GM12864 (cell line): ENCODE data around the gene PLA1A.
A peak's percentile ranks its signal among the peaks of the same experiment; 100 is the strongest.

Experiments
- DNase-seq: peaks from one replicate; pipeline ENCODE4 v3.0.0-alpha.2; 2011; ENCODE audit warnings: low read depth
- H3K4me3 ChIP-seq: 2 replicates; pipeline ENCODE4 v1.5.1; 2011; ENCODE audit warnings: mild to moderate bottlenecking, low read depth, low read length, control low read depth
- CTCF ChIP-seq: IDR thresholded peaks from 2 replicates; pipeline ENCODE4 v1.5.1; 2011; ENCODE audit warnings: low read depth, mild to moderate bottlenecking, moderate library complexity, low read length, control low read depth, inconsistent platforms; ENCODE audit errors: missing control alignments

Gene PLA1A

GRCh38 chr3:119595639-119596334, 1.9 kb upstream of the PLA1A start:
- DNase-seq, result no peak
- no peak overlapping the region for H3K4me3 ChIP-seq
- no peak for TF ChIP-seq CTCF

GRCh38 chr3:119596398-119596797, 1.3 kb upstream of the PLA1A start:
- no peak overlapping the region for H3K4me3 ChIP-seq
- no peak for DNase-seq

DNA sequence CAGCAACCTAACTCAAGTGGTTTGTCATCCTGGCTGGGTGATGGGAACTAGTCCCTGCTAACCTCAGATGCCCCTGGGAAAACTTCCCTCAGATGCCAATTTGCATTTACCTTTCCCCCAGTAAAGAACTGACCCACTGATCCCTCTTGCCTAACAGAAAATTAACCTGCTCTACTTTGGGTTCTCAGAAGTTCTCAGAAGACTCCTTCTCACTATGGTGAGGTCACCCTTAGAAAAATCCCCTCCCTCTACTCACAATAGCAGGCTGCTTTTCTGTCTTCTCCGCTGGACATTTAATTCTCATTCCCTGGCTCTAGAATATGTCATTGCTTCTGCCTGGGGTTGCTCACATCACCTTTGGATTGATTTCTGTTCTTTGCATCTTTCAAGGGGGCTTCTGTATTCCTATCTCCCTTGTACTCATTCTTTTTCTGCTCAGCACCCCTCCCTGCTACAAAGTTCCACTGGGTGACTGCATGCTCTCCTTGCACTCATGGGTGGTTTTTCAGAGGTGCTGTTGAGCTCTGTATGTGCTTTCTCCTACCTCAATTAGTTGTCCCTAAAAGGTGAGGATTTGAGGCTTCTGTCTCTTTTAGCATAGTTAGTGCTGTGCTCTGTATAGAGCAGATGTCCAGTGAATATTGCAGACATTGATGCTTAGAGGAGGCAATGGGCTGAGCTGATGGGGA, 869 bp downstream of the PLA1A start:
- H3K4me3 ChIP-seq, result peak overlapping the region; percentile 26; the same call in 1 of the 2 replicates
- peak; percentile 53 for DNase-seq
- no peak for TF ChIP-seq CTCF

More at GRCh38 chr3:119596398-119596797, 1.3 kb upstream of the PLA1A start:
- no peak for TF ChIP-seq CTCF

- DNase-seq, result no peak
- no peak for TF ChIP-seq CTCF
- H3K4me3 ChIP-seq, result peak overlapping the region; percentile 22; the same call in 1 of the 2 replicates
Measured at GRCh38 chr3:119599558-119600174, 2.0 kb downstream of the PLA1A start.

DNA sequence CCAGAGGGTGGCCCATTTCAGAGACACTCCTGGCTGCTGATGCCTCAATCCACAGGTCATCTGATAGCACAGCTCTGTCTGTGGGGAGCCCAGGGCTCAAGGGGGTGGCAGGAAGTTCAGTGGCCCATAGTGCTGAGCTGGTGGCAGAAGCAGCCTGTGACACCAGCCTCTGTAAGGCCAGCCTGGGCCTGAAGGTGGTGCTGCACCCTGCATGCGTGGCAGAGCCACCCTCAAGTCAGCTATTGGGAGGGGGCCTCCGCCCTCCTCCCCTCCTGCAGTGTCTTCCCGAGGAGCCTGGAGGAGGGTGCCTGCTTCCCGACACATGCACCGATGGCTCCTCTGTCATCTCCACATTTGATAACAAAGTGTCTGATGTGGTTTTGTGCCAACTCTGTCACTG, 3.0 kb downstream of the PLA1A start:
- peak; percentile 67 for DNase-seq
- H3K4me3 ChIP-seq, result peak overlapping the region; percentile 22; the same call in 1 of the 2 replicates
- TF ChIP-seq CTCF, result peak; percentile 97

DNA sequence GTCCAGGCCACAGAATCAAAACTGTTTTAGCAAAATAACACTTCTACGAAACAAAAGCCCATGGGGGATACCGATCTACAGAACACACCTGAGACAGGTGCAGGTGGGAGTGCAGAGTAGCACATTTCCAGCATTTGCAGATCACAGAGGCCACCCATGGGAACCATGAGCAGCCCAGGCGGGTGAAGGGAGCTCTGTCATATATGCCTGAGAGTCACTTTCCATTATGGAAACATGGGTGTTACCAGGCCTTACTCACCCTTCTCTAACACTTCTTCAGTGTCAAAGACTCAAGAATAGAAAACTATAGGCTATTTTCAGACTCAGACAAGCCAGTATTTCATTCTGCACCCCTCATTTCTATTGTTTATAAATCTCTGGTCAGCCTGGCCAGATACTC, 3.5 kb downstream of the PLA1A start:
- DNase-seq, result no peak
- TF ChIP-seq CTCF, result no peak
- H3K4me3 ChIP-seq, result no peak overlapping the region; the same call in 1 of the 2 replicates
